Measurements from ENCODE around the gene ACER3.

- TF ChIP-seq, protein P1, sequence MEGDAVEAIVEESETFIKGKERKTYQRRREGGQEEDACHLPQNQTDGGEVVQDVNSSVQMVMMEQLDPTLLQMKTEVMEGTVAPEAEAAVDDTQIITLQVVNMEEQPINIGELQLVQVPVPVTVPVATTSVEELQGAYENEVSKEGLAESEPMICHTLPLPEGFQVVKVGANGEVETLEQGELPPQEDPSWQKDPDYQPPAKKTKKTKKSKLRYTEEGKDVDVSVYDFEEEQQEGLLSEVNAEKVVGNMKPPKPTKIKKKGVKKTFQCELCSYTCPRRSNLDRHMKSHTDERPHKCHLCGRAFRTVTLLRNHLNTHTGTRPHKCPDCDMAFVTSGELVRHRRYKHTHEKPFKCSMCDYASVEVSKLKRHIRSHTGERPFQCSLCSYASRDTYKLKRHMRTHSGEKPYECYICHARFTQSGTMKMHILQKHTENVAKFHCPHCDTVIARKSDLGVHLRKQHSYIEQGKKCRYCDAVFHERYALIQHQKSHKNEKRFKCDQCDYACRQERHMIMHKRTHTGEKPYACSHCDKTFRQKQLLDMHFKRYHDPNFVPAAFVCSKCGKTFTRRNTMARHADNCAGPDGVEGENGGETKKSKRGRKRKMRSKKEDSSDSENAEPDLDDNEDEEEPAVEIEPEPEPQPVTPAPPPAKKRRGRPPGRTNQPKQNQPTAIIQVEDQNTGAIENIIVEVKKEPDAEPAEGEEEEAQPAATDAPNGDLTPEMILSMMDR (IDR thresholded peaks at IDR 0.05), result no peak
- TF ChIP-seq POLR2A (IDR thresholded peaks at IDR 0.05) (no peak), POLR2AphosphoS5 (IDR thresholded peaks at IDR 0.05) (no peak), EP300 (IDR thresholded peaks at IDR 0.05) (no peak)
Measured at GRCh38 chr11:76975513-76975912, 114.8 kb downstream of the ACER3 start.
